Measurements from ENCODE around the gene SPEG. TPM values are rescaled to one million over a fixed set of nuclear protein-coding genes. Genes with fewer than 3 reads are reported as not detected.

The SPEG gene
- total RNA-seq, 1 experiment from 2014 or later = 25.3 TPM

DNA sequence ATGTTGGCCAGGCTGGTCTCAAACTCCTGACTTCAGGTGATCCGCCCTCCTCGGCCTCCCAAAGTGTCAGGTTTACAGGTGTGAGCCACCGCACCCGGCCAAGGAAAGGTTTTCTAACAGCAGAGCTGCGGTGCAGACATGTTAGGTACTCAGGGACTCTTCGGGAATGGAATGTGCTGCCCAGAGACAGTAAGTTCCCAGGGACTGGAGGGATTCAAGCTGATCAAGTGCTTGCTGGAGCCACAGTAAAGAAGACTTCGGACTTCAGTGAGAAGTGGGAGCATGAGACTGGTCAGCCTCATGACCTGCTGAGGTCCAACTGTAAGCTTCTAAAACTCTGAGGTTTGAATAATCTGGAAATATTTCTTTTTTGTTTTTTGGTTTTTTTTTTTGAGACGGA is 24.3 kb upstream of the SPEG start:
- Histone ChIP-seq H3K27me3 (ENCODE audit: control insufficient read depth, insufficient read depth, low read length) (no peaks in the 10 kb centered on the region), H3K4me3 (ENCODE audit: insufficient read depth, low read depth, low read length) (no peak overlapping the region), H3K36me3 (replicated peaks; ENCODE audit: control insufficient read depth, insufficient read depth, low read length) (no peaks in the 10 kb centered on the region)
- peak; percentile 19 for DNase-seq

DNA sequence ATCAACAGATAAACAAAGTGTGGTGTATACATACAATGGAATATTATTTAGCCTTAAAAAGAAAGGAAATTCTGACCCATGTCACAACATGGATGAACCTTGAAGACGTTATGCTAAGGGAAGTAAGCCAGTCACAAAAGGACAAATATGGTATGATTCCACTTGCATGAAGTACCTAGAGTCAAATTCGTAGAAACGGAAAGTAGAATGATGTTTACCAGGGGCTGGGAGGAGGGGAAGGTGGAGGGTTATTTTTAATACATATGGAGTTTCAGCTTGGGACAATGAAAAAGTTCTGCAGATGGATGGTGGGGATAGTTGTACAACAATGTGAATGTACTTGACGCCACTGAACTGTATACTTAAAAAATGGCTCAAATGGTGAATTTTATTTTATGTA is 19.8 kb upstream of the SPEG start:
- Histone ChIP-seq H3K27me3 (ENCODE audit: control insufficient read depth, insufficient read depth, low read length) (peaks cover 15% of the 10 kb centered on the region), H3K4me3 (ENCODE audit: insufficient read depth, low read depth, low read length) (no peak overlapping the region), H3K36me3 (replicated peaks; ENCODE audit: control insufficient read depth, insufficient read depth, low read length) (no peaks in the 10 kb centered on the region)
- DNase-seq = no peak

DNA sequence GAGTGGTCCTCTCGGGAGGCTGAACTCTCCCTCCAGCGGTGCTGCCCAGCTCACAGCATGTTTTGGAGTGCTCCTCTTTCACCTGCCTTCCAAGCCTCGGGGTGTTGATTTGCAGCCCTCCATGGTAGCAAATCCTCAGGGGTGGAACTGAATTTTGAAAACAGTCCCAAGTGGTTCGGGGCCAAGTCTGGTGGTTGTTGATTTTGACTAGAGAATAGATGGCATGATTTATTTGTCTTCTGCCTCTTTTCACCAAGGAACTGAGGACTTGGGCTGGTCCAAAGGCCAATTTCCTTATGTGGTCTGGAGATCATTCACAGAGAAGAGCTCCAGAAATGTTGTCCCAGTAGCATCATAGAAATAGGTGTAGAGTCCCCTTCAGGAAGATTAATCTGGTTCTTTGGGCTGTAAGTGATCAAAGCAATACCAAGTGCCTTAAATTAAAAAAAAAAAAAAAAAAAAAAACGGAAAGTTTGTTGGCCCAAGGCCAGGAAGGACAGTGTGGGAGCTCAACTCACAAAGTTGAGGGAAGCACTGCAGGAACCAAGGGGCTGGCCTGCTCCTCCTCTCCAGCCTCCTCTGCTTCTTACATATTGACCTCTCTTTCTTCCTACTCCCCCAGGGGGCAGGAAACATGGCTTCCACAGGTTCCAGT is 18.9 kb upstream of the SPEG start:
- no peaks in the 10 kb centered on the region for H3K36me3 ChIP-seq (replicated peaks; ENCODE audit: control insufficient read depth, insufficient read depth, low read length)
- peaks cover 17% of the 10 kb centered on the region for H3K27me3 ChIP-seq (ENCODE audit: control insufficient read depth, insufficient read depth, low read length)
- H3K4me3 ChIP-seq (ENCODE audit: insufficient read depth, low read depth, low read length) = no peak overlapping the region
- no peak for DNase-seq

DNA sequence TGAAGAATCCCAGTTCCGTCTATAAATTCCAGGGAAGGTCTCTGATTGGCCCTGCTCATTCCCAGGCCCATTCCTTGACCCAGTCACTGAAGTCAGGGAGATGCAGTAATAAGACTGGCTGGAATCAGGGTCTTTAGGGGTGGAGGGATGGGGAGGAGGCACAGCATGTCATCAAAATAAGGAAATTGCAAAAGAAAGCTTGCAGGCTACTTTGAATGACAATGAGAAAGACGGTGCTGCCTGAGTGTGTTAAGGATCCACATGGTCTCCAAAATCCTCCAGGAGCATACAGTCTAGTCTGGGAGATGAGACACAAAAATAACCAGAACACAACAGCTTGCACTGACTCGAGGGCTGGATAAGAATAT is 18.4 kb upstream of the SPEG start:
- DNase-seq = peak; percentile 71
- H3K27me3 ChIP-seq (ENCODE audit: control insufficient read depth, insufficient read depth, low read length) = peaks cover 17% of the 10 kb centered on the region
- H3K36me3 ChIP-seq (replicated peaks; ENCODE audit: control insufficient read depth, insufficient read depth, low read length) = no peaks in the 10 kb centered on the region
- H3K4me3 ChIP-seq (ENCODE audit: insufficient read depth, low read depth, low read length) = no peak overlapping the region

DNA sequence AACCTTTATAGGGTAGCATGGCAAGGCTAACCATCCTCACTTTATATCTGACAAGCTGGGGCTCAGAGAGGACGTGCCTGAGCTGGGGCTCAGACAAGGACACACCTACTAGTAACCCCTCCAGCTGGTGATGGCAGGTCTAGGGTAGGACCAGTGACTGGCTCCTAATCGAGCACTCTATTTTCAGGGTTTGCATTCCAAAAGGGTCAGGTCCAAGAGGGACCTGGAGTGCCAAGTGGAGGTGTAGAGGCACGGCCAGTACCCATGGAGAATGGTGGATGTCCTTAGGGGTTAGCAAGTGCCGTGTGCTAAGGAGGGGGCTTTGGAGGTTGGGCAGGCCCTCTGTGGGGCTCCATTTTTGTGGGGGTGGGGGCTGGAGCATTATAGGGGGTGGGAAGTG is 17.7 kb upstream of the SPEG start:
- no peak for DNase-seq
- H3K4me3 ChIP-seq (ENCODE audit: insufficient read depth, low read depth, low read length) = no peak overlapping the region
- H3K36me3 ChIP-seq (replicated peaks; ENCODE audit: control insufficient read depth, insufficient read depth, low read length) = no peaks in the 10 kb centered on the region
- peaks cover 17% of the 10 kb centered on the region for H3K27me3 ChIP-seq (ENCODE audit: control insufficient read depth, insufficient read depth, low read length)

DNA sequence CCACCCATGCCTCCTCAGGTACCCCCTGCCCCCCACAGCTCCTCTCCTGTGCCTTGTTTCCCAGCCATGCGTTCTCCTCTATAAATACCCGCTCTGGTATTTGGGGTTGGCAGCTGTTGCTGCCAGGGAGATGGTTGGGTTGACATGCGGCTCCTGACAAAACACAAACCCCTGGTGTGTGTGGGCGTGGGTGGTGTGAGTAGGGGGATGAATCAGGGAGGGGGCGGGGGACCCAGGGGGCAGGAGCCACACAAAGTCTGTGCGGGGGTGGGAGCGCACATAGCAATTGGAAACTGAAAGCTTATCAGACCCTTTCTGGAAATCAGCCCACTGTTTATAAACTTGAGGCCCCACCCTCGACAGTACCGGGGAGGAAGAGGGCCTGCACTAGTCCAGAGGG is 17.3 kb upstream of the SPEG start:
- H3K27me3 ChIP-seq (ENCODE audit: control insufficient read depth, insufficient read depth, low read length) = peaks cover 17% of the 10 kb centered on the region
- DNase-seq = no peak
- H3K4me3 ChIP-seq (ENCODE audit: insufficient read depth, low read depth, low read length) = no peak overlapping the region
- H3K36me3 ChIP-seq (replicated peaks; ENCODE audit: control insufficient read depth, insufficient read depth, low read length) = no peaks in the 10 kb centered on the region

DNA sequence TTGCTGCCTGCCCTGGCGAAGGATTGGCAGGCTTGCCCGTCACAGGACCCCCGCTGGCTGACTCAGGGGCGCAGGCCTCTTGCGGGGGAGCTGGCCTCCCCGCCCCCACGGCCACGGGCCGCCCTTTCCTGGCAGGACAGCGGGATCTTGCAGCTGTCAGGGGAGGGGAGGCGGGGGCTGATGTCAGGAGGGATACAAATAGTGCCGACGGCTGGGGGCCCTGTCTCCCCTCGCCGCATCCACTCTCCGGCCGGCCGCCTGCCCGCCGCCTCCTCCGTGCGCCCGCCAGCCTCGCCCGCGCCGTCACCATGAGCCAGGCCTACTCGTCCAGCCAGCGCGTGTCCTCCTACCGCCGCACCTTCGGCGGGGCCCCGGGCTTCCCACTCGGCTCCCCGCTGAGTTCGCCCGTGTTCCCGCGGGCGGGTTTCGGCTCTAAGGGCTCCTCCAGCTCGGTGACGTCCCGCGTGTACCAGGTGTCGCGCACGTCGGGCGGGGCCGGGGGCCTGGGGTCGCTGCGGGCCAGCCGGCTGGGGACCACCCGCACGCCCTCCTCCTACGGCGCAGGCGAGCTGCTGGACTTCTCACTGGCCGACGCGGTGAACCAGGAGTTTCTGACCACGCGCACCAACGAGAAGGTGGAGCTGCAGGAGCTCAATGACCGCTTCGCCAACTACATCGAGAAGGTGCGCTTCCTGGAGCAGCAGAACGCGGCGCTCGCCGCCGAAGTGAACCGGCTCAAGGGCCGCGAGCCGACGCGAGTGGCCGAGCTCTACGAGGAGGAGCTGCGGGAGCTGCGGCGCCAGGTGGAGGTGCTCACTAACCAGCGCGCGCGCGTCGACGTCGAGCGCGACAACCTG is 16.3 kb upstream of the SPEG start, which contains the start of gene DES:
DES (plus strand) TSS at position 223 of the 857 bp plus-strand sequence; CDS start at position 309, 86 bp downstream.
- H3K4me3 ChIP-seq (ENCODE audit: insufficient read depth, low read depth, low read length) = peak within 1 kb of the TSS; percentile 17; the same call in 1 of the 2 replicates
- peak; percentile 83 for DNase-seq

DNA sequence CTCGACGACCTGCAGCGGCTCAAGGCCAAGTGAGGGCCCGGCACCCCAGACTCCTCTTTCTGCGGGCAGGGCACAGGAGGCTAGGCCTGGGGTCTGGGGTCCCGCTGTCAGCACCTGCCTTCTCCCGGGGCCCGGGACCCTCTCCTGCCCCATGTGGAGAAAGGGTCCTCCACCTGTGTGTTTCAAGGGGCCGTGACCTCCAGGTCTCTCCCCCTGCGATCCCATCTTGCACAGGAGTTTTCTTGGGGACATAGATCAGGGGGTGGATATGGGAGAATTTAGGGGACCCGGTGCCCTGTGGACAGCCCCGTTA is 15.7 kb upstream of the SPEG start:
- Histone ChIP-seq H3K27me3 (ENCODE audit: control insufficient read depth, insufficient read depth, low read length) (peaks cover 17% of the 10 kb centered on the region), H3K4me3 (ENCODE audit: insufficient read depth, low read depth, low read length) (no peak overlapping the region), H3K36me3 (replicated peaks; ENCODE audit: control insufficient read depth, insufficient read depth, low read length) (no peaks in the 10 kb centered on the region)
- no peak for DNase-seq

More for the DNA sequence above, 16.3 kb upstream of the SPEG start, which contains the start of gene DES:
- peaks cover 17% of the 10 kb centered on the region for H3K27me3 ChIP-seq (ENCODE audit: control insufficient read depth, insufficient read depth, low read length)
- no peaks in the 10 kb centered on the region for H3K36me3 ChIP-seq (replicated peaks; ENCODE audit: control insufficient read depth, insufficient read depth, low read length)

DNA sequence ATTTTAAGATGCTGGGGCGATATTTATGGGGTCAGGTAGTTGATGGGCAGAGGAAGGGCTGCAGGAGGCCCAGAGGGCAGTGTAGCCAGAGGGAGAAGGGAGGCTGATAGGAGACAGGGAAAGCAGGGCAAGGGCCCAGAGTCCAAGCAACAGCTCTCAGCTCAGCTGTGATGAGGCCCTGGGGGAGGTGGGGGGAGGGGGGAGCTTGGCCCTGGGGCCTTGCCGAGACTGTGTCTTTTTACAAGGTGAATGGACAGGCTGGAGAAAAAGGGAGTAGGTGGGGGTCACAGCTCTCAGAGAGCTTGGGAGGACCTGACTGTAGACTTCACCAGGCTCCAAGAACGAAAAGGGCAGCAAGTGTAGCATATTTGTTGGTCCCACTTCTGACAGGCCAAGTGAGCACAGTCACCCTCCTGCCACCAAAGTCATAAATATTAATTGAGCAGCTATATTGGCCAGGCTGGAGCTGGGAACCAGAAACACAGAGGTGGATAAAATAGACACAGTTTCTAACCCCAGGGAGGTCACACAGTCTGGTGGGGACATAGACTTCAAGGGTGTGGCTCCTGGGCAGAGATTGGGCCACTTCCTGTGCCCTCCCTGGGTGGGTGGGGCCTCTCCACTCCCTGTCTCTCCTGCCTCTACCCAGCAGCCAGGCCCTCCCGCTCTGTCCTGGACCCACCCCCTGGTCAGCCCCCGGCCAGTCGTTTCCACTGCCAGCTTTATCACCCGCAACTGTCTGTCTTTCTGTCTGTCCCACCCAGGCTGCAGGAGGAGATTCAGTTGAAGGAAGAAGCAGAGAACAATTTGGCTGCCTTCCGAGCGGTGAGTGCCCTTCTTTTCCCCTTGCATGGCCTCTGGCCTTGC is 15.1 kb upstream of the SPEG start:
- peak; percentile 60 for DNase-seq
- H3K4me3 ChIP-seq (ENCODE audit: insufficient read depth, low read depth, low read length) = no peak overlapping the region
- peaks cover 17% of the 10 kb centered on the region for H3K27me3 ChIP-seq (ENCODE audit: control insufficient read depth, insufficient read depth, low read length)
- H3K36me3 ChIP-seq (replicated peaks; ENCODE audit: control insufficient read depth, insufficient read depth, low read length) = no peaks in the 10 kb centered on the region

DNA sequence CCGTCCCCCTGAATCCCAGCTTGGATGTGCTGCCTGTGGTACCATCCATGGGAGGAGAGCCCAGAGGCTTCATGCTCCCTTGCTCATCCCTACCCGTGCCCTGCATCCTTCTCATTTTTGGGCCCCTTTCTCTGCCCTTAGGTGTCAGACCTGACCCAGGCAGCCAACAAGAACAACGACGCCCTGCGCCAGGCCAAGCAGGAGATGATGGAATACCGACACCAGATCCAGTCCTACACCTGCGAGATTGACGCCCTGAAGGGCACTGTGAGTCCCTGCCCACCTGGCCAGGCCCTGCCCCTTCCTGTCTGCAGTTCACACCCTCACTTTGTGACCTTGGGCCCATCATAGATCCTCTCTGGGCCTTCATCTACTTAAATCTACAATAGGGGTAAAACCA is 14.0 kb upstream of the SPEG start:
- Histone ChIP-seq H3K27me3 (ENCODE audit: control insufficient read depth, insufficient read depth, low read length) (peaks cover 17% of the 10 kb centered on the region), H3K4me3 (ENCODE audit: insufficient read depth, low read depth, low read length) (no peak overlapping the region), H3K36me3 (replicated peaks; ENCODE audit: control insufficient read depth, insufficient read depth, low read length) (no peaks in the 10 kb centered on the region)
- DNase-seq = no peak

DNA sequence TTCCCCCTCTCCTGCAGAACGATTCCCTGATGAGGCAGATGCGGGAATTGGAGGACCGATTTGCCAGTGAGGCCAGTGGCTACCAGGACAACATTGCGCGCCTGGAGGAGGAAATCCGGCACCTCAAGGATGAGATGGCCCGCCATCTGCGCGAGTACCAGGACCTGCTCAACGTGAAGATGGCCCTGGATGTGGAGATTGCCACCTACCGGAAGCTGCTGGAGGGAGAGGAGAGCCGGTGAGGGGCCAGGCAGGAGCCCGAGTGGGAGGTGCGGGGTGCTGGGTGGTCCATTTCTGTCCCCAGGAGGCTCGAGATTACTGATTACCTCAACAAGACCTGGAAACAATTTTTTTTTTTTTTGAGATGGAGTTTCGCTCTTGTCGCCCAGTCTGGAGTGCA is 13.3 kb upstream of the SPEG start:
- Histone ChIP-seq H3K27me3 (ENCODE audit: control insufficient read depth, insufficient read depth, low read length) (peaks cover 17% of the 10 kb centered on the region), H3K36me3 (replicated peaks; ENCODE audit: control insufficient read depth, insufficient read depth, low read length) (no peaks in the 10 kb centered on the region), H3K4me3 (ENCODE audit: insufficient read depth, low read depth, low read length) (no peak overlapping the region)
- DNase-seq = no peak

DNA sequence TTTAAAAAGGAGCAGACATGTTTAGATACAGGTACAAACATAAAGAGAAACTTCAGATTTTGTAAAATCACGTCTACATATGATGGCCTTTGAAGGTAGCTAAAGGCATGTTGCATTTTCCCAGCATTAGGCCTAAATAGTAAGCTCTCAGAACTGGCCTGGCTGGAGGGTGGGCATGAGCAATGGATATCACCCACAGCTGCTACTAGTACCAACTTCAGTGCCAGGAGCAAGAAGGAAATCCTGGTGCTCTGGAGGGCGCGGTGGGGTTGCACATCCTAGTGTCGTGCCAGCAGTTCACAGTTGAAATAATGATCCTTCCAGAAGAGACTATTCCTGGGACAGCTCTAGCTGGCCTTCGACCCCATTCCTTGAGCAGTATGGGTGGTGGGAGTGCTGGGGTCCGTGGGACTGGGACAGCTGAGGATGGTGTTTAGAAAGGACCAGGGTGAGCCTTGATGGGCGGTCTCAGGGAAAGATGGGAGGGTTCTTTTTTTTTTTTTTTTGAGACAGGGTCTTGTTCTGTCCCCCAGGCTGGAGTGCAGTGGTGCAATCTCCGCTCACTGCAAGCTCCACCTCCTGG is 11.6 kb upstream of the SPEG start:
- Histone ChIP-seq H3K36me3 (replicated peaks; ENCODE audit: control insufficient read depth, insufficient read depth, low read length) (no peaks in the 10 kb centered on the region), H3K27me3 (ENCODE audit: control insufficient read depth, insufficient read depth, low read length) (peaks cover 17% of the 10 kb centered on the region), H3K4me3 (ENCODE audit: insufficient read depth, low read depth, low read length) (no peak overlapping the region)
- DNase-seq = no peak

DNA sequence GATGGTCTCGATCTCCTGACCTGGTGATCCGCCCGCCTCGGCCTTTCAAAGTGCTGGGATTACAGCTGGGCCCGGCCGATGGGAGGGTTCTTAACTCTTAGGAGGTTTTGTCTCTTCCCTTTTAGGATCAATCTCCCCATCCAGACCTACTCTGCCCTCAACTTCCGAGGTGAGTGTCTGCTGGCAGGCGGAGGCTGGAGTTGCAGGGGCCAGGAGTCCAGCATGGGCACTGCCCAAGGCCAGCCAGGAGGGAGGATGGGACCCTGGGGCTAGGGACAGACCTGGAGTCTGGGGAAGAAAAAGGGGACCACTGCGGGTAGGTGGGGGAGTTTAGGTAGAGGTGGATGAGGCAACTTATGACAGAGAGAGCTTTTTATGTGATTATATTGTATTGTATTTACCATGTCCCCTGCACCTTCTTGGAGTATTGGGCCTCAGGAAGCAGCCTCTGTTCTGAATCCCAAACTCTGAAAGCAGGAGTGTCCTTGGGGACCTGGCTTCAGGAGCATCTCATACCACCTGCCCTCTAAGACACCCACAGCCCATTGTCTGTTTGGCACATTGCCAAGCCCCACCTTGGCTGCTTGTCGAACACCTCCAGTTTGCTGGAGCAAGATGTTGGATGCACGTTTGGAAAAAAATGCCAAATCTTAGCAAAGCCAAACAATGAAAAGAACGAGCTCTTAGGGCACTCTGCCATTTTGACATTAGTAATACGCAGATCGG is 10.8 kb upstream of the SPEG start:
- peaks cover 10% of the 10 kb centered on the region for H3K27me3 ChIP-seq (ENCODE audit: control insufficient read depth, insufficient read depth, low read length)
- no peak overlapping the region for H3K4me3 ChIP-seq (ENCODE audit: insufficient read depth, low read depth, low read length)
- DNase-seq = no peak
- H3K36me3 ChIP-seq (replicated peaks; ENCODE audit: control insufficient read depth, insufficient read depth, low read length) = no peaks in the 10 kb centered on the region

Data from H7 (cell line).